Neural crest cell (in vitro differentiated cells): ENCODE measurements around the gene HOXC4. TPM values are rescaled to one million over a fixed set of nuclear protein-coding genes. Genes with fewer than 3 reads are reported as not detected.
A peak's percentile ranks its signal among the peaks of the same experiment; 100 is the strongest.

Experiments
- DNase-seq: peaks from one replicate; pipeline ENCODE4 v3.0.0; 2021; ENCODE audit warnings: low read depth, mixed read lengths, low spot score
- H3K27ac Mint-ChIP-seq: one replicate; pipeline ENCODE4 v1.8.0; 2021; ENCODE audit warnings: mild to moderate bottlenecking, mixed read lengths; ENCODE audit not compliant: unreplicated experiment
- H3K27me3 Mint-ChIP-seq: 2 replicates; pipeline ENCODE4 v1.8.0; 2021; ENCODE audit warnings: low read depth, mild to moderate bottlenecking, mixed read lengths
- H3K36me3 Mint-ChIP-seq: 2 replicates; pipeline ENCODE4 v1.8.0; 2021; ENCODE audit warnings: low read depth, mild to moderate bottlenecking, mixed read lengths
- H3K4me1 Mint-ChIP-seq: 2 replicates; pipeline ENCODE4 v1.8.0; 2021; ENCODE audit warnings: mixed read lengths
- H3K4me3 Mint-ChIP-seq: one replicate; pipeline ENCODE4 v1.8.0; 2021; ENCODE audit warnings: mild to moderate bottlenecking, mixed read lengths
- H3K9me3 Mint-ChIP-seq: 2 replicates; pipeline ENCODE4 v1.8.0; 2021; ENCODE audit warnings: mixed read lengths
- total RNA-seq: library from RNA; stranded (reverse); gene quantifications from 2 replicates; pipeline ENCODE4 v1.2.1, GENCODE V29; 2021
- TF ChIP-seq, protein P1 (sequence below): fragments of 200-600 bp; sonication (generic); conservative IDR thresholded peaks from 2 replicates; pipeline ENCODE4 v1.5.0; 2021; ENCODE audit warnings: antibody characterized with exemption, mild to moderate bottlenecking

HOXC4 gene
- total RNA-seq, 1 donor from 2014 or later, result 5.6 TPM

GRCh38 chr12:54052438-54053002, 1.1 kb upstream of the HOXC4 start:
- peak overlapping the region; percentile 77 for H3K4me3 Mint-ChIP-seq
- peaks cover 100% of the 10 kb centered on the region for H3K27me3 Mint-ChIP-seq
- no peak overlapping the region for H3K27ac Mint-ChIP-seq
- H3K9me3 Mint-ChIP-seq, result no peaks in the 10 kb centered on the region
- H3K36me3 Mint-ChIP-seq, result no peaks in the 10 kb centered on the region
- no peak for DNase-seq
- H3K4me1 Mint-ChIP-seq, result no peaks in the 10 kb centered on the region
- TF ChIP-seq, protein P1, sequence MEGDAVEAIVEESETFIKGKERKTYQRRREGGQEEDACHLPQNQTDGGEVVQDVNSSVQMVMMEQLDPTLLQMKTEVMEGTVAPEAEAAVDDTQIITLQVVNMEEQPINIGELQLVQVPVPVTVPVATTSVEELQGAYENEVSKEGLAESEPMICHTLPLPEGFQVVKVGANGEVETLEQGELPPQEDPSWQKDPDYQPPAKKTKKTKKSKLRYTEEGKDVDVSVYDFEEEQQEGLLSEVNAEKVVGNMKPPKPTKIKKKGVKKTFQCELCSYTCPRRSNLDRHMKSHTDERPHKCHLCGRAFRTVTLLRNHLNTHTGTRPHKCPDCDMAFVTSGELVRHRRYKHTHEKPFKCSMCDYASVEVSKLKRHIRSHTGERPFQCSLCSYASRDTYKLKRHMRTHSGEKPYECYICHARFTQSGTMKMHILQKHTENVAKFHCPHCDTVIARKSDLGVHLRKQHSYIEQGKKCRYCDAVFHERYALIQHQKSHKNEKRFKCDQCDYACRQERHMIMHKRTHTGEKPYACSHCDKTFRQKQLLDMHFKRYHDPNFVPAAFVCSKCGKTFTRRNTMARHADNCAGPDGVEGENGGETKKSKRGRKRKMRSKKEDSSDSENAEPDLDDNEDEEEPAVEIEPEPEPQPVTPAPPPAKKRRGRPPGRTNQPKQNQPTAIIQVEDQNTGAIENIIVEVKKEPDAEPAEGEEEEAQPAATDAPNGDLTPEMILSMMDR, result no peak

GRCh38 chr12:54053003-54053750, 458 bp upstream of the HOXC4 start:
- H3K9me3 Mint-ChIP-seq, result no peaks in the 10 kb centered on the region
- H3K36me3 Mint-ChIP-seq, result no peaks in the 10 kb centered on the region
- TF ChIP-seq, protein P1, result no peak
- H3K27me3 Mint-ChIP-seq, result peaks cover 100% of the 10 kb centered on the region
- H3K27ac Mint-ChIP-seq, result no peak overlapping the region
- H3K4me3 Mint-ChIP-seq, result peak overlapping the region; percentile 87
- DNase-seq, result no peak
- H3K4me1 Mint-ChIP-seq, result no peaks in the 10 kb centered on the region

DNA sequence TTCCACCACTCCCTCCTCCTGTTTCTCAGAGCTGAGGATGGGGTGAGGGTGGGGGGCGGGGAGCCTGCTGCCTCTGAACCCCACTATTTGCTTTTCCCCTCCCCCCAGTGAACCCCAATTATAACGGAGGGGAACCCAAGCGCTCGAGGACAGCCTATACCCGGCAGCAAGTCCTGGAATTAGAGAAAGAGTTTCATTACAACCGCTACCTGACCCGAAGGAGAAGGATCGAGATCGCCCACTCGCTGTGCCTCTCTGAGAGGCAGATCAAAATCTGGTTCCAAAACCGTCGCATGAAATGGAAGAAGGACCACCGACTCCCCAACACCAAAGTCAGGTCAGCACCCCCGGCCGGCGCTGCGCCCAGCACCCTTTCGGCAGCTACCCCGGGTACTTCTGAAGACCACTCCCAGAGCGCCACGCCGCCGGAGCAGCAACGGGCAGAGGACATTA, 1.1 kb downstream of the HOXC4 start:
- Mint-ChIP-seq H3K9me3 (no peaks in the 10 kb centered on the region), H3K4me1 (no peaks in the 10 kb centered on the region), H3K27me3 (peaks cover 100% of the 10 kb centered on the region), H3K27ac (no peak overlapping the region), H3K36me3 (no peaks in the 10 kb centered on the region), H3K4me3 (peak overlapping the region; percentile 87)
- TF ChIP-seq, protein P1, result no peak
- no peak for DNase-seq

DNA sequence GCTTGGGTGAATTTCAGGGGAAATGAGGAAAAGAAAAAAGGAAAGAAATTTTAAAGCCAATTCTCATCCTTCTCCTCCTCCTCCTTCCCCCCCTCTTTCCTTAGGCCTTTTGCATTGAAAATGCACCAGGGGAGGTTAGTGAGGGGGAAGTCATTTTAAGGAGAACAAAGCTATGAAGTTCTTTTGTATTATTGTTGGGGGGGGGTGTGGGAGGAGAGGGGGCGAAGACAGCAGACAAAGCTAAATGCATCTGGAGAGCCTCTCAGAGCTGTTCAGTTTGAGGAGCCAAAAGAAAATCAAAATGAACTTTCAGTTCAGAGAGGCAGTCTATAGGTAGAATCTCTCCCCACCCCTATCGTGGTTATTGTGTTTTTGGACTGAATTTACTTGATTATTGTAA, 1.9 kb downstream of the HOXC4 start:
- no peak for DNase-seq
- TF ChIP-seq, protein P1, result no peak
- Mint-ChIP-seq H3K27ac (no peak overlapping the region), H3K4me3 (peak overlapping the region; percentile 77), H3K36me3 (no peaks in the 10 kb centered on the region), H3K27me3 (peaks cover 100% of the 10 kb centered on the region), H3K9me3 (no peaks in the 10 kb centered on the region), H3K4me1 (no peaks in the 10 kb centered on the region)

DNA sequence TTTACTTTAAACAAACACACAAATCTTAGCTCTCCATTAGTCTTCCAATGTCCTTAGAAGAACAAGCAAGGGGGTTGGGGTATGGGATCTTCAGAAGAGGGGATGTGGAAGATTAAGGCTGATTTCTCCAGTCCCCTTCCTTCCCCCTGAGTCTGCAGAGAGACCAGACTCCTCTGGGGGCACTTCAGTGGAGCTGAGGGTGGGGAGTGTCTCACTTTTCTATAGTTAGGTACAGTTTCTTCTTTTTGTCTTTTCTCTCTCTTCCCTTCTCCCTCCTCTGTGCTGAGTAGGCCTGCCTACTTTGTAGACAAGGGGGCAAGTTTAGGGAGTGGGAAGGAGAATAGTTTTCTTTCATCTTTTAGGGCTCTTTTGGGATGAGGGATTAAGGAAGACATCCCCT, 2.5 kb downstream of the HOXC4 start:
- no peak for DNase-seq
- H3K4me1 Mint-ChIP-seq, result no peaks in the 10 kb centered on the region
- no peaks in the 10 kb centered on the region for H3K36me3 Mint-ChIP-seq
- H3K27me3 Mint-ChIP-seq, result peaks cover 100% of the 10 kb centered on the region
- TF ChIP-seq, protein P1, result no peak
- H3K27ac Mint-ChIP-seq, result no peak overlapping the region
- H3K4me3 Mint-ChIP-seq, result peak overlapping the region; percentile 77
- no peaks in the 10 kb centered on the region for H3K9me3 Mint-ChIP-seq
